Measurements from ENCODE around the gene NEMF. TPM values are rescaled to one million over a fixed set of nuclear protein-coding genes. Genes with fewer than 3 reads are reported as not detected.

NEMF gene, protein sequence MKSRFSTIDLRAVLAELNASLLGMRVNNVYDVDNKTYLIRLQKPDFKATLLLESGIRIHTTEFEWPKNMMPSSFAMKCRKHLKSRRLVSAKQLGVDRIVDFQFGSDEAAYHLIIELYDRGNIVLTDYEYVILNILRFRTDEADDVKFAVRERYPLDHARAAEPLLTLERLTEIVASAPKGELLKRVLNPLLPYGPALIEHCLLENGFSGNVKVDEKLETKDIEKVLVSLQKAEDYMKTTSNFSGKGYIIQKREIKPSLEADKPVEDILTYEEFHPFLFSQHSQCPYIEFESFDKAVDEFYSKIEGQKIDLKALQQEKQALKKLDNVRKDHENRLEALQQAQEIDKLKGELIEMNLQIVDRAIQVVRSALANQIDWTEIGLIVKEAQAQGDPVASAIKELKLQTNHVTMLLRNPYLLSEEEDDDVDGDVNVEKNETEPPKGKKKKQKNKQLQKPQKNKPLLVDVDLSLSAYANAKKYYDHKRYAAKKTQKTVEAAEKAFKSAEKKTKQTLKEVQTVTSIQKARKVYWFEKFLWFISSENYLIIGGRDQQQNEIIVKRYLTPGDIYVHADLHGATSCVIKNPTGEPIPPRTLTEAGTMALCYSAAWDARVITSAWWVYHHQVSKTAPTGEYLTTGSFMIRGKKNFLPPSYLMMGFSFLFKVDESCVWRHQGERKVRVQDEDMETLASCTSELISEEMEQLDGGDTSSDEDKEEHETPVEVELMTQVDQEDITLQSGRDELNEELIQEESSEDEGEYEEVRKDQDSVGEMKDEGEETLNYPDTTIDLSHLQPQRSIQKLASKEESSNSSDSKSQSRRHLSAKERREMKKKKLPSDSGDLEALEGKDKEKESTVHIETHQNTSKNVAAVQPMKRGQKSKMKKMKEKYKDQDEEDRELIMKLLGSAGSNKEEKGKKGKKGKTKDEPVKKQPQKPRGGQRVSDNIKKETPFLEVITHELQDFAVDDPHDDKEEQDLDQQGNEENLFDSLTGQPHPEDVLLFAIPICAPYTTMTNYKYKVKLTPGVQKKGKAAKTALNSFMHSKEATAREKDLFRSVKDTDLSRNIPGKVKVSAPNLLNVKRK
- total RNA-seq: 187 TPM

GRCh38 chr14:49852301-49853157 lies at the start of gene NEMF:
Gene NEMF, minus strand, starts transcription at chr14:49852788. Its CDS starts 35 bp downstream, at chr14:49852753.

GRCh38 chr14:49892636-49893308 lies 40.2 kb upstream of the NEMF start, which contains the start of gene ARF6:
Gene ARF6, plus strand, starts transcription at chr14:49893082. Its CDS starts 655 bp downstream, at chr14:49893737.

DNA sequence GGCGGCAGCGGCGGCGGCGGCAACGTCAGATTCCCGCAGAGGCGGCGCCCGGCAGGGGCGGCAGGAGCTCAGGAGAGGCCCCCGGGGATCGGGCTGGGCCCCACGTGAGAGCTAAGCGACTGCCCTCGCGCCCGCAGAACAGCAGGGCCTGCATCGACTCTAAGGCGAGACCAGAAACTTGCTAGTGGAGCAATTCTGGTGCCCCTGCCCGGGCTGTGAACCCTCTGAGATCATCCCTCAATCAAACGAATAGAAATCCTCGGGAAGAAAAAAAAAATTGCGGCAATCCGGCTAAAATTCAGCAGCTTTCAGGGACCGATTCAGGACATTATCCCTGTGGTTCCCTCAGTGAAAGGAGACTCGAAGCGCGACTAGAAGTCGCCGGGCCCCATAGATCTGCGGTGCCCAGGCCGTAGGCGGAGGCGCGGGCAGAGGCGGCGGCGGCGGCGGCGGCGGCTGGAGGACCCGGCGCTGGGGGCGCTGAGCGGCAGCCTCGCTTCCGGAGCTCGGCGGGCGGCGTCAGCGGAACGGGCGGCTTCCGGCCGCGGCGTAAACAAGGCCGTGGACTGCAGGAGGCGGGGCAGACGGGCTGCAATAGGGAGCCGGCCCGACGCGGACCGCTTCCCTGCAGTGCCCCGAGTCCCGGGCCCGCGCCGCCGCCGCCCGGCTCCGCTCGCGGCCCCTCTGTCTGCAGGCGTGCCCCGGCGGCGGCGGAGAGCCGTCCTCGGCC lies 84.9 kb downstream of the NEMF start, which contains the start of gene KLHDC2:
TSS of gene KLHDC2 (plus strand) at position 583 of the 730 bp plus-strand sequence. CDS start 316 bp downstream, outside the sequence.

Small RNA genes lying within 50 kb of the gene (small RNA-seq; reads per million reads assigned to genes)
- gene RF00019 (ENCODE audit: low replicate concordance) (not detected), gene RN7SL2 (ENCODE audit: low replicate concordance) (4.5 reads per million, percentile 86 among the genes with 10 or more reads in this experiment), gene RN7SL3 (ENCODE audit: low replicate concordance) (0.34 reads per million, percentile 18 among the genes with 10 or more reads in this experiment), gene RNU6-189P (ENCODE audit: low replicate concordance) (not detected), gene RNU6-539P (ENCODE audit: low replicate concordance) (not detected)

Other genes starting within 250 kb of the NEMF start
- 102 TPM for gene RPL36AL, start 232.2 kb downstream of the NEMF start, total RNA-seq
- 29.1 TPM for gene MGAT2, start 232.0 kb downstream of the NEMF start, total RNA-seq
- gene DNAAF2, start 217.5 kb downstream of the NEMF start, total RNA-seq: 13.1 TPM
- gene POLE2, start 164.6 kb downstream of the NEMF start, total RNA-seq: 9.4 TPM
- gene KLHDC1, start 159.7 kb downstream of the NEMF start, total RNA-seq: 16.6 TPM
- gene KLHDC2, start 84.6 kb downstream of the NEMF start, total RNA-seq: 155 TPM
- gene ARF6, start 40.3 kb upstream of the NEMF start, total RNA-seq: 32.2 TPM

Measured in parietal lobe (tissue), 2 donors.